AG09309 (cell line): ENCODE data around the gene PACS1.

Experiments used
- DNase-seq: peaks from one replicate; pipeline ENCODE4 v3.0.0-alpha.2; 2010; ENCODE audit warnings: low read depth
- H3K4me3 ChIP-seq: 2 replicates; pipeline ENCODE4 v1.5.1; 2011; ENCODE audit warnings: mild to moderate bottlenecking, low read depth, low read length, moderate library complexity; ENCODE audit not compliant: control insufficient read depth
- TF ChIP-seq, protein P1 (sequence below): IDR thresholded peaks from 2 replicates; pipeline ENCODE4 v1.5.1; 2011; ENCODE audit warnings: mild to moderate bottlenecking, low read depth, low read length, inconsistent platforms; ENCODE audit not compliant: insufficient read depth, control insufficient read depth; ENCODE audit errors: missing control alignments

The PACS1 gene

GRCh38 chr11:66293777-66294625 lies 223.9 kb downstream of the PACS1 start:
- H3K4me3 ChIP-seq: no peak overlapping the region
- DNase-seq: no peak
- TF ChIP-seq, protein P1, sequence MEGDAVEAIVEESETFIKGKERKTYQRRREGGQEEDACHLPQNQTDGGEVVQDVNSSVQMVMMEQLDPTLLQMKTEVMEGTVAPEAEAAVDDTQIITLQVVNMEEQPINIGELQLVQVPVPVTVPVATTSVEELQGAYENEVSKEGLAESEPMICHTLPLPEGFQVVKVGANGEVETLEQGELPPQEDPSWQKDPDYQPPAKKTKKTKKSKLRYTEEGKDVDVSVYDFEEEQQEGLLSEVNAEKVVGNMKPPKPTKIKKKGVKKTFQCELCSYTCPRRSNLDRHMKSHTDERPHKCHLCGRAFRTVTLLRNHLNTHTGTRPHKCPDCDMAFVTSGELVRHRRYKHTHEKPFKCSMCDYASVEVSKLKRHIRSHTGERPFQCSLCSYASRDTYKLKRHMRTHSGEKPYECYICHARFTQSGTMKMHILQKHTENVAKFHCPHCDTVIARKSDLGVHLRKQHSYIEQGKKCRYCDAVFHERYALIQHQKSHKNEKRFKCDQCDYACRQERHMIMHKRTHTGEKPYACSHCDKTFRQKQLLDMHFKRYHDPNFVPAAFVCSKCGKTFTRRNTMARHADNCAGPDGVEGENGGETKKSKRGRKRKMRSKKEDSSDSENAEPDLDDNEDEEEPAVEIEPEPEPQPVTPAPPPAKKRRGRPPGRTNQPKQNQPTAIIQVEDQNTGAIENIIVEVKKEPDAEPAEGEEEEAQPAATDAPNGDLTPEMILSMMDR: no peak
